PC-9 (cell line): ENCODE results near the gene KDM3B. TPM values are rescaled to one million over a fixed set of nuclear protein-coding genes. Genes with fewer than 3 reads are reported as not detected.

Experiments
- BruUV-seq: library from RNA; stranded (reverse); fragments of 400-500 nt; replicated peaks from 2 replicates; lab custom pipeline; 2021; lab: Mats Ljungman, UMichigan
- CTCF ChIA-PET: fragments of 300-600 bp; sonication (Branson Sonifier 250); formaldehyde crosslinking; loops from one replicate; lab custom pipeline; 2022; ENCODE audit warnings: antibody characterized with exemption; lab: Charles Lee
- POLR2A ChIA-PET: fragments of 300-600 bp; sonication (Branson Sonifier 250); formaldehyde crosslinking; loops from one replicate; lab custom pipeline; 2022; ENCODE audit warnings: antibody characterized with exemption; ENCODE audit not compliant: unreplicated experiment; lab: Charles Lee
- DNase-seq, 2 experiments: peaks; one replicate each; pipeline versions ENCODE4 v3.0.0 to v3.0.0-alpha.2; 2015 to 2022; ENCODE audit warnings: mixed read lengths in 1 of 2
- H2AFZ ChIP-seq: fragments of 200-600 bp; sonication (generic); 2 replicates; pipeline ENCODE4 v1.8.1; 2017; ENCODE audit warnings: antibody characterized with exemption
- H3F3A ChIP-seq: fragments of 200-600 bp; sonication (generic); 2 replicates; pipeline ENCODE4 v1.8.1; 2017; ENCODE audit warnings: antibody characterized with exemption, mild to moderate bottlenecking, low read depth; ENCODE audit not compliant: insufficient read depth
- H3K27ac ChIP-seq: fragments of 200-600 bp; sonication (generic); 2 replicates; pipeline ENCODE4 v1.6.1; 2016; ENCODE audit warnings: mixed run types
- H3K27me3 ChIP-seq: fragments of 200-600 bp; sonication (generic); 2 replicates; pipeline ENCODE4 v1.6.1; 2016; ENCODE audit warnings: low read depth, mixed run types; ENCODE audit not compliant: insufficient read depth
- H3K36me3 ChIP-seq: fragments of 200-600 bp; sonication (generic); 2 replicates; pipeline ENCODE4 v1.6.1; 2016; ENCODE audit warnings: low read depth, mixed run types
- H3K4me1 ChIP-seq: fragments of 200-600 bp; sonication (generic); replicated peaks from 2 replicates; pipeline ENCODE4 v1.6.1; 2016; ENCODE audit warnings: mixed run types; ENCODE audit not compliant: insufficient read depth
- H3K4me2 ChIP-seq: fragments of 200-600 bp; sonication (generic); 2 replicates; pipeline ENCODE4 v1.6.1; 2017; ENCODE audit warnings: mixed run types
- H3K4me3 ChIP-seq: fragments of 200-600 bp; sonication (generic); 2 replicates; pipeline ENCODE4 v1.6.1; 2016; ENCODE audit warnings: mixed run types
- H3K79me2 ChIP-seq: fragments of 200-600 bp; sonication (generic); 2 replicates; pipeline ENCODE4 v1.6.1; 2017; ENCODE audit warnings: low read depth, mixed run types
- H3K9me2 ChIP-seq: fragments of 200-600 bp; sonication (generic); 2 replicates; pipeline ENCODE4 v1.8.1; 2017; ENCODE audit warnings: mild to moderate bottlenecking; ENCODE audit not compliant: insufficient read depth
- H3K9me3 ChIP-seq: fragments of 200-600 bp; sonication (generic); 2 replicates; pipeline ENCODE4 v1.8.1; 2016; ENCODE audit warnings: low read depth; ENCODE audit not compliant: insufficient read depth
- H4K20me1 ChIP-seq: fragments of 200-600 bp; sonication (generic); 2 replicates; pipeline ENCODE4 v1.8.1; 2017; ENCODE audit not compliant: insufficient read depth
- EZH2 ChIP-seq: fragments of 200-600 bp; sonication (generic); IDR thresholded peaks from 2 replicates; pipeline ENCODE4 v1.8.0; 2017; ENCODE audit warnings: antibody characterized with exemption, low read depth
- intact Hi-C: fragments of 100-400 bp; cut with micrococcal nuclease; formaldehyde crosslinking; loops from one replicate; pipeline ENCODE4 v1.10.0; 2022; ENCODE audit not compliant: unreplicated experiment
- total RNA-seq: library from RNA; stranded (reverse); gene quantifications from 2 replicates; pipeline ENCODE4 v1.2.3, GENCODE V29; 2021
- TF ChIP-seq, protein P1 (sequence below): fragments of 200-600 bp; sonication (generic); conservative IDR thresholded peaks from 2 replicates; pipeline ENCODE4 v1.6.1; 2017; ENCODE audit warnings: mixed run types, antibody characterized with exemption, mild to moderate bottlenecking, moderate library complexity

KDM3B gene
- total RNA-seq, 1 experiment from 2014 or later = 76.7 TPM

DNA sequence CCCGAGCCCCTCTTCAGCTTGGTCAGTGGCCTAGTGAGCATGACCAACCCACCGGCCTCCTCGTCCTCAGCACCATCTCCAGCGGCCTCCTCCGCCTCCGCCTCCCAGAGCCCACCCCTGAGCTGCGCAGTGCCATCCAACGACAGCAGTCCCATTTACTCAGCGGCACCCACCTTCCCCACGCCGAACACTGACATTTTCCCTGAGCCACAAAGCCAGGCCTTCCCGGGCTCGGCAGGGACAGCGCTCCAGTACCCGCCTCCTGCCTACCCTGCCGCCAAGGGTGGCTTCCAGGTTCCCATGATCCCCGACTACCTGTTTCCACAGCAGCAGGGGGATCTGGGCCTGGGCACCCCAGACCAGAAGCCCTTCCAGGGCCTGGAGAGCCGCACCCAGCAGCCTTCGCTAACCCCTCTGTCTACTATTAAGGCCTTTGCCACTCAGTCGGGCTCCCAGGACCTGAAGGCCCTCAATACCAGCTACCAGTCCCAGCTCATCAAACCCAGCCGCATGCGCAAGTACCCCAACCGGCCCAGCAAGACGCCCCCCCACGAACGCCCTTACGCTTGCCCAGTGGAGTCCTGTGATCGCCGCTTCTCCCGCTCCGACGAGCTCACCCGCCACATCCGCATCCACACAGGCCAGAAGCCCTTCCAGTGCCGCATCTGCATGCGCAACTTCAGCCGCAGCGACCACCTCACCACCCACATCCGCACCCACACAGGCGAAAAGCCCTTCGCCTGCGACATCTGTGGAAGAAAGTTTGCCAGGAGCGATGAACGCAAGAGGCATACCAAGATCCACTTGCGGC is 114.6 kb downstream of the KDM3B start:
- H3K27ac ChIP-seq = no peak overlapping the region
- BruUV-seq = no TSS peak
- no peaks in the 10 kb centered on the region for H3K79me2 ChIP-seq
- intact Hi-C loops = no loop called here
- H3K27me3 ChIP-seq = no peaks in the 10 kb centered on the region
- peaks cover 18% of the 10 kb centered on the region for H4K20me1 ChIP-seq
- H3K9me2 ChIP-seq = no peaks in the 10 kb centered on the region
- no peaks in the 10 kb centered on the region for H3F3A ChIP-seq
- H3K4me2 ChIP-seq = peak overlapping the region; percentile 97
- CTCF ChIA-PET = no interaction called here
- H2AFZ ChIP-seq = no peak overlapping the region
- TF ChIP-seq EZH2 = no peak
- TF ChIP-seq, protein P1, sequence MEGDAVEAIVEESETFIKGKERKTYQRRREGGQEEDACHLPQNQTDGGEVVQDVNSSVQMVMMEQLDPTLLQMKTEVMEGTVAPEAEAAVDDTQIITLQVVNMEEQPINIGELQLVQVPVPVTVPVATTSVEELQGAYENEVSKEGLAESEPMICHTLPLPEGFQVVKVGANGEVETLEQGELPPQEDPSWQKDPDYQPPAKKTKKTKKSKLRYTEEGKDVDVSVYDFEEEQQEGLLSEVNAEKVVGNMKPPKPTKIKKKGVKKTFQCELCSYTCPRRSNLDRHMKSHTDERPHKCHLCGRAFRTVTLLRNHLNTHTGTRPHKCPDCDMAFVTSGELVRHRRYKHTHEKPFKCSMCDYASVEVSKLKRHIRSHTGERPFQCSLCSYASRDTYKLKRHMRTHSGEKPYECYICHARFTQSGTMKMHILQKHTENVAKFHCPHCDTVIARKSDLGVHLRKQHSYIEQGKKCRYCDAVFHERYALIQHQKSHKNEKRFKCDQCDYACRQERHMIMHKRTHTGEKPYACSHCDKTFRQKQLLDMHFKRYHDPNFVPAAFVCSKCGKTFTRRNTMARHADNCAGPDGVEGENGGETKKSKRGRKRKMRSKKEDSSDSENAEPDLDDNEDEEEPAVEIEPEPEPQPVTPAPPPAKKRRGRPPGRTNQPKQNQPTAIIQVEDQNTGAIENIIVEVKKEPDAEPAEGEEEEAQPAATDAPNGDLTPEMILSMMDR = no peak
- H3K4me1 ChIP-seq = peaks cover 6% of the 10 kb centered on the region
- no peaks in the 10 kb centered on the region for H3K36me3 ChIP-seq
- POLR2A ChIA-PET = no interaction called here
- DNase-seq = peak in 1 of 2 experiments; percentile 31
- H3K4me3 ChIP-seq = no peak overlapping the region
- no peaks in the 10 kb centered on the region for H3K9me3 ChIP-seq

DNA sequence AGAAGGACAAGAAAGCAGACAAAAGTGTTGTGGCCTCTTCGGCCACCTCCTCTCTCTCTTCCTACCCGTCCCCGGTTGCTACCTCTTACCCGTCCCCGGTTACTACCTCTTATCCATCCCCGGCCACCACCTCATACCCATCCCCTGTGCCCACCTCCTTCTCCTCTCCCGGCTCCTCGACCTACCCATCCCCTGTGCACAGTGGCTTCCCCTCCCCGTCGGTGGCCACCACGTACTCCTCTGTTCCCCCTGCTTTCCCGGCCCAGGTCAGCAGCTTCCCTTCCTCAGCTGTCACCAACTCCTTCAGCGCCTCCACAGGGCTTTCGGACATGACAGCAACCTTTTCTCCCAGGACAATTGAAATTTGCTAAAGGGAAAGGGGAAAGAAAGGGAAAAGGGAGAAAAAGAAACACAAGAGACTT is 115.2 kb downstream of the KDM3B start:
- intact Hi-C loops = no loop called here
- no peak overlapping the region for H3K4me3 ChIP-seq
- H2AFZ ChIP-seq = no peak overlapping the region
- no peak overlapping the region for H3K27ac ChIP-seq
- TF ChIP-seq, protein P1 = no peak
- no peak for TF ChIP-seq EZH2
- no peaks in the 10 kb centered on the region for H3K9me2 ChIP-seq
- ChIA-PET CTCF (no interaction called here), POLR2A (no interaction called here)
- no TSS peak for BruUV-seq
- DNase-seq = no peak
- H3K27me3 ChIP-seq = no peaks in the 10 kb centered on the region
- no peaks in the 10 kb centered on the region for H3K9me3 ChIP-seq
- H3K4me2 ChIP-seq = no peak overlapping the region
- H4K20me1 ChIP-seq = peaks cover 18% of the 10 kb centered on the region
- no peaks in the 10 kb centered on the region for H3F3A ChIP-seq
- H3K4me1 ChIP-seq = peaks cover 6% of the 10 kb centered on the region
- H3K79me2 ChIP-seq = no peaks in the 10 kb centered on the region
- no peaks in the 10 kb centered on the region for H3K36me3 ChIP-seq

DNA sequence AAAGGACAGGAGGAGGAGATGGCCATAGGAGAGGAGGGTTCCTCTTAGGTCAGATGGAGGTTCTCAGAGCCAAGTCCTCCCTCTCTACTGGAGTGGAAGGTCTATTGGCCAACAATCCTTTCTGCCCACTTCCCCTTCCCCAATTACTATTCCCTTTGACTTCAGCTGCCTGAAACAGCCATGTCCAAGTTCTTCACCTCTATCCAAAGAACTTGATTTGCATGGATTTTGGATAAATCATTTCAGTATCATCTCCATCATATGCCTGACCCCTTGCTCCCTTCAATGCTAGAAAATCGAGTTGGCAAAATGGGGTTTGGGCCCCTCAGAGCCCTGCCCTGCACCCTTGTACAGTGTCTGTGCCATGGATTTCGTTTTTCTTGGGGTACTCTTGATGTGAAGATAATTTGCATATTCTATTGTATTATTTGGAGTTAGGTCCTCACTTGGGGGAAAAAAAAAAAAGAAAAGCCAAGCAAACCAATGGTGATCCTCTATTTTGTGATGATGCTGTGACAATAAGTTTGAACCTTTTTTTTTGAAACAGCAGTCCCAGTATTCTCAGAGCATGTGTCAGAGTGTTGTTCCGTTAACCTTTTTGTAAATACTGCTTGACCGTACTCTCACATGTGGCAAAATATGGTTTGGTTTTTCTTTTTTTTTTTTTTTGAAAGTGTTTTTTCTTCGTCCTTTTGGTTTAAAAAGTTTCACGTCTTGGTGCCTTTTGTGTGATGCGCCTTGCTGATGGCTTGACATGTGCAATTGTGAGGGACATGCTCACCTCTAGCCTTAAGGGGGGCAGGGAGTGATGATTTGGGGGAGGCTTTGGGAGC is 115.9 kb downstream of the KDM3B start:
- H3K27ac ChIP-seq = no peak overlapping the region
- H2AFZ ChIP-seq = no peak overlapping the region
- BruUV-seq = no TSS peak
- H4K20me1 ChIP-seq = peaks cover 18% of the 10 kb centered on the region
- no peaks in the 10 kb centered on the region for H3F3A ChIP-seq
- peak in 1 of 2 experiments; percentile 33 for DNase-seq
- intact Hi-C loops = no loop called here
- H3K27me3 ChIP-seq = no peaks in the 10 kb centered on the region
- H3K4me1 ChIP-seq = peaks cover 4% of the 10 kb centered on the region
- H3K4me2 ChIP-seq = no peak overlapping the region
- POLR2A ChIA-PET = interaction anchor here (0.6 kb wide), 2 partner anchors 79 to 826 kb away, joined by 3 to 6 read pairs; no protein-coding TSS in a partner anchor
- H3K9me2 ChIP-seq = no peaks in the 10 kb centered on the region
- no peak overlapping the region for H3K4me3 ChIP-seq
- no peaks in the 10 kb centered on the region for H3K79me2 ChIP-seq
- CTCF ChIA-PET = no interaction called here
- no peaks in the 10 kb centered on the region for H3K9me3 ChIP-seq
- no peaks in the 10 kb centered on the region for H3K36me3 ChIP-seq
- no peak for TF ChIP-seq EZH2
- TF ChIP-seq, protein P1 = no peak
